GM10248 (cell line): ENCODE results near the gene MDFIC2.

ENCODE experiments used
- CTCF ChIA-PET: fragments of 300-600 bp; sonication (Branson Sonifier 250); formaldehyde crosslinking; extraction: SDS; loops from one replicate; lab custom pipeline; 2021; ENCODE audit warnings: antibody characterized with exemption; lab: Yijun Ruan, JAX
- POLR2A ChIA-PET: fragments of 350-650 bp; sonication (Branson Sonifier 250); formaldehyde crosslinking; extraction: SDS; loops from one replicate; lab custom pipeline; 2020; ENCODE audit warnings: antibody characterized with exemption; lab: Yijun Ruan, JAX
- DNase-seq: peaks from one replicate; pipeline ENCODE4 v3.0.0; 2012; ENCODE audit errors: extremely low spot score
- TF ChIP-seq, protein P1 (sequence below): IDR thresholded peaks from 2 replicates; pipeline ENCODE4 v1.5.1; 2012; ENCODE audit warnings: mild to moderate bottlenecking, low read depth; ENCODE audit errors: extremely low read depth, missing control alignments, control extremely low read depth

The MDFIC2 gene

DNA sequence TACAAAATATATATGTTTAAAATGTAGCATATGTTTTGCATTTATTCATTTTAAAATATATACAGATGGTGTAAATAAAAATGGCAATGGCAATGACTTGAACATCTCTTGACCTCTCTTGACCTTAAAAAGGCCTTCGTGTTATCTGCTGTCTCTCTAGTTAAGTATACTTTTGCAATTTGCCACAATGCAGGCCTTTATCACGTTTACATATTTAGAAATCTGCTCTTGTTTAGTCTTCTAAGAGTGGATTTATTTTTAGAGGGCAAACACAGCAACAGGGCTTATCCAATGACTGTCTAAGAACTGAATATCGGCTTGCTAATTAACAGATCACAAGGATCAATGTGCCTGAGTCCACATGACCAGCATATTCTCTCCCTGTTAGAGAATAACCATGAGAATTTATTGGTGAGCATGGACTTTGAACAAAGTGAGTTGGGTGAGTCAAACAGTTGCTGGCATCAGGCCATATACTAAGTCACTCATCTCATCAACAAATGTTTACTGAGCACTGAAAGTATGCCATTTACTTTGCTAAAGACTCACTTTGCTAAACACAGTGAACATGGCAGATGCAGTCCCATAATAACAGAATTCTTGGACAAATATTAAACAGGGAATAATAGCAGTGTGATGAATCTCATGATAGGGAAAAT lies 48.2 kb downstream of the MDFIC2 start:
- POLR2A ChIA-PET = no interaction called here
- CTCF ChIA-PET = interaction anchor here (1.0 kb wide), 1 partner anchor 15 kb away, joined by 3 read pairs; no protein-coding TSS in a partner anchor
- no peak for DNase-seq
- TF ChIP-seq, protein P1, sequence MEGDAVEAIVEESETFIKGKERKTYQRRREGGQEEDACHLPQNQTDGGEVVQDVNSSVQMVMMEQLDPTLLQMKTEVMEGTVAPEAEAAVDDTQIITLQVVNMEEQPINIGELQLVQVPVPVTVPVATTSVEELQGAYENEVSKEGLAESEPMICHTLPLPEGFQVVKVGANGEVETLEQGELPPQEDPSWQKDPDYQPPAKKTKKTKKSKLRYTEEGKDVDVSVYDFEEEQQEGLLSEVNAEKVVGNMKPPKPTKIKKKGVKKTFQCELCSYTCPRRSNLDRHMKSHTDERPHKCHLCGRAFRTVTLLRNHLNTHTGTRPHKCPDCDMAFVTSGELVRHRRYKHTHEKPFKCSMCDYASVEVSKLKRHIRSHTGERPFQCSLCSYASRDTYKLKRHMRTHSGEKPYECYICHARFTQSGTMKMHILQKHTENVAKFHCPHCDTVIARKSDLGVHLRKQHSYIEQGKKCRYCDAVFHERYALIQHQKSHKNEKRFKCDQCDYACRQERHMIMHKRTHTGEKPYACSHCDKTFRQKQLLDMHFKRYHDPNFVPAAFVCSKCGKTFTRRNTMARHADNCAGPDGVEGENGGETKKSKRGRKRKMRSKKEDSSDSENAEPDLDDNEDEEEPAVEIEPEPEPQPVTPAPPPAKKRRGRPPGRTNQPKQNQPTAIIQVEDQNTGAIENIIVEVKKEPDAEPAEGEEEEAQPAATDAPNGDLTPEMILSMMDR = no peak

DNA sequence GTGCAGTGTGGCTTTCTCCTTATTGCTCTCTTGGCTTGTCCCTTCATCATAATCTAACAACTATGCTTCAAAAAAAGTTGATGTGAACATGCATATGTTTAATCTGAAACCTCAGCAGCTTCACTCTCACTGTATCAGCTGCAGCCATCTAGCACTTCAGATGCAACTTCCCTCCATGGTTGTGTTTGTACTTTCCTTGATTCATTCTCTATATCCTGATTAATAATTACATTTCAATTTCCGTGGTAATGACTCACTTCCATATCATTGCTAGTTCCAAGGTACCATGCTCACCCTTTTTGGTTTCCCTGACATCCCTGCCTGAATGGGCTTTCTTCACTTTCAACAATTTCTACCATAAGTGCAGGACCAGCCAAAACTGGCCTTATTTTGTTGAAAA lies 51.2 kb downstream of the MDFIC2 start:
- POLR2A ChIA-PET = no interaction called here
- DNase-seq = no peak
- TF ChIP-seq, protein P1 = no peak
- CTCF ChIA-PET = interaction anchor here (1.6 kb wide), 1 partner anchor 9 kb away, joined by 5 read pairs; no protein-coding TSS in a partner anchor

DNA sequence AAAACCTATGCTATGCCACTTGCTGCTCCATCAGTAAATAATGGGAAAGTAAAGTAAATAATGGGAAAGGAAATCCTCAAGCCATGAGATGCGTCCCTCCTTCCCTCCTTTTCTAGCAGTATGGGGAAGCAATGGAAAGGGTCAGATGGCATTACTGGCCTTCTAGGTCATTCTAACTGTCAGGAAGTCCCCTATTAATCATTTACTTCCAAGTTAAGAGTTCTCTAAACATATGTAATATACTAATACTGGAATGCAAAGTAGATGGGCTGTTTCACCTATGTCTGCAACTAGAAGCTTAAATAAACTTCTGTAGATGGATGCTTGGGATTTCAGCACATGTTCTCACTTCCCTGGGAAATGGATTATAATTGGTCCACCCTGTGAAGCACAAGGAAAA lies 55.9 kb downstream of the MDFIC2 start:
- CTCF ChIA-PET = no interaction called here
- POLR2A ChIA-PET = no interaction called here
- TF ChIP-seq, protein P1 = no peak
- no peak for DNase-seq

DNA sequence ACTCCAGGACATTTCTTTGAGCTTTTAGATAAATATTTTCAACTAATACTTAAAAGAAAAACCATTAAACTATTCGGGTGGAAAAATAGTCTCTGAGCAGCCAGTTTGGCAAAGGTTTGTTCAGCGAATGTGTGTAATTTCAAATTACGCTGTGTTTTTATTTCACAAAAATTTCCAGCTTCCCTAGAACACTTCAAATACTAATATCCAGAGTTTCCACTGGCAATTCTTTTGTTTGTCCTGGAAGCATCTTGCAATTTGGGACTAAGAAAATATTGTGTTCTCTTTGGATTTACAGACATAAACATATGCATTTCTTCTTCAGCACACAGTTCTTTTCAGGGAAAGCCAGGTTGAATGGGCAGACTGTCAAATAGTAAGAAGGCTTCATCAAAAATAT lies 61.9 kb downstream of the MDFIC2 start:
- no peak for DNase-seq
- POLR2A ChIA-PET = no interaction called here
- CTCF ChIA-PET = interaction anchor here (0.9 kb wide), 1 partner anchor 11 kb away, joined by 3 read pairs; no protein-coding TSS in a partner anchor
- TF ChIP-seq, protein P1 = no peak

DNA sequence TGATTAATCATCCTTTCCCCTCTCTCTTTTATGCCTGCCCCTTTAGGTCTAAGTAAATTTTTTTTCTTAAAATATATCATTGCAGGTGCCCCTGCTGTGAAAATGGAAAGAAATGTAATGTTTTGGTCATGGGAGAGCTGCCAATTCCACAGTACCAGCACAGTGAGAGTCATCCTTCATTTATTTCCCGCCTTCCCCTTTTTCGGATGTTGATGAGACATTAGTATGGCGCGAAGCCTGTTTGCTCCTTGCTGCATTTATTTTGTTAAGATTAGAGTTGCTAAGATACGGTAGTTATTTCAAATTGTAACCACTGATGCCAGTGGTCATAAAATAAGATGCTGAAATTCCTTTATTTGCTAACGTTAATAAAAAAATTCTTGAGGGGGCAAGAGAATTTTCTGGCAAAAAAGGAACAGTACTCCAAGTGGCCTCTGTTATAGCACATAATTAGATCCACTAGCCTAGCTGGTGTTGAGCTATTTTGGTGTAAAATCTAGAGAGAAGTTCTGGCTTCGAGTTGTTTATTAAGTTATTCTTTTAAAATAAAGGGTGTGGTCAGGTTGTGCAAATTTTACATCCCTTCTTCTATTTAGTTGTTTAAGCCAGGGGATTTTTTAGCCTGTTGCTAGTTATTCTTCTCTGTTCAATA lies 62.8 kb downstream of the MDFIC2 start:
- CTCF ChIA-PET = interaction anchor here (0.9 kb wide), 1 partner anchor 15 kb away, joined by 3 read pairs; no protein-coding TSS in a partner anchor
- POLR2A ChIA-PET = no interaction called here
- no peak for DNase-seq

DNA sequence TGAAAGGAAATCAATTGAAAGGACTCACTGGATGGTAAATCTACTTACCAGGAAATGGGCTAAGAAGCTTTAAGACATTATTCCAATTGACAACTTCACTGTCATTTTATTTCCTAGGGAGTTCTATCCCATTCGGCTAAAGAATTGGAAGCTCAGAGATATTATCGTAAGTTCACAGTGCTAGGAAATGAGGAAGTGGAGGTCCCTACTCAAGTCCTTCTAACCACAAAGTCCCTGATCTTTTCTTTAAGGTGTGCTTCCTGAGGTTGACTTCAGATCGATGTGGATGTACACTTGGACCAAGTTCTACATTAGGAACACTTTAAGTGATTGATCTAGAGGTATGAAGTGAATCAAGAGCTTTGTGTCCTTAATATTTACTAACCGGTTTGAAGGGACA lies 63.6 kb downstream of the MDFIC2 start:
- TF ChIP-seq, protein P1 = no peak
- no peak for DNase-seq
- ChIA-PET POLR2A (no interaction called here), CTCF (interaction anchor here (0.9 kb wide), 1 partner anchor 16 kb away, joined by 3 read pairs; no protein-coding TSS in a partner anchor)

More for the DNA sequence above, 62.8 kb downstream of the MDFIC2 start:
- TF ChIP-seq, protein P1 = no peak
